ENCODE measurements around the gene PKNOX2.

DNA sequence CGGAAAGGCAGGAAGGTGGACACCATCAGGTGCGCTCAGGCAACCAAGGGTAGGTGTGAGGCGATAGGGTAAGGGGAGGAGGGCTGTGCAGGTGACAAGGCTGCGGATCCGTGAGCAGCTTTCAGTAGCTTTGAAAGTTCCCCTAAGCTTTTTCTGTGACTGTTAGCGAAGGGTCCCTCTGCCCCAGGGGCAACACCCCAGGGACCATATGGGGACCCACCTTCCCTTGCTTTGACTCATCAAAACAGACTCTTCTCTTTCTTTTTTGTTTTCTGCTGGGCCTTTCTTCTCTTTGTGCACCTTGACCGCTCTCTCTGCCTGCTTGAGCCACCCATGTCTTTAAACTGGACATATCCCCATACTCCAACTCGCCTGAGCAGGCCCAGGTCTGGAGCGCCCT, 194.6 kb downstream of the PKNOX2 start:
- TF ChIP-seq, protein P1, sequence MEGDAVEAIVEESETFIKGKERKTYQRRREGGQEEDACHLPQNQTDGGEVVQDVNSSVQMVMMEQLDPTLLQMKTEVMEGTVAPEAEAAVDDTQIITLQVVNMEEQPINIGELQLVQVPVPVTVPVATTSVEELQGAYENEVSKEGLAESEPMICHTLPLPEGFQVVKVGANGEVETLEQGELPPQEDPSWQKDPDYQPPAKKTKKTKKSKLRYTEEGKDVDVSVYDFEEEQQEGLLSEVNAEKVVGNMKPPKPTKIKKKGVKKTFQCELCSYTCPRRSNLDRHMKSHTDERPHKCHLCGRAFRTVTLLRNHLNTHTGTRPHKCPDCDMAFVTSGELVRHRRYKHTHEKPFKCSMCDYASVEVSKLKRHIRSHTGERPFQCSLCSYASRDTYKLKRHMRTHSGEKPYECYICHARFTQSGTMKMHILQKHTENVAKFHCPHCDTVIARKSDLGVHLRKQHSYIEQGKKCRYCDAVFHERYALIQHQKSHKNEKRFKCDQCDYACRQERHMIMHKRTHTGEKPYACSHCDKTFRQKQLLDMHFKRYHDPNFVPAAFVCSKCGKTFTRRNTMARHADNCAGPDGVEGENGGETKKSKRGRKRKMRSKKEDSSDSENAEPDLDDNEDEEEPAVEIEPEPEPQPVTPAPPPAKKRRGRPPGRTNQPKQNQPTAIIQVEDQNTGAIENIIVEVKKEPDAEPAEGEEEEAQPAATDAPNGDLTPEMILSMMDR (IDR thresholded peaks at IDR 0.05), result no peak
- no peak for TF ChIP-seq EP300 (IDR thresholded peaks at IDR 0.05)

Data from ovary (tissue), 3 donors.